Measurements from ENCODE around the gene BTLA.
A peak's percentile ranks its signal among the peaks of the same experiment; 100 is the strongest.
"Not testable (repeated sequence)": the region's sequence is repeated elsewhere in the genome, so short reads cannot be mapped to it uniquely, and the experiment has no call there.

Gene BTLA

GRCh38 chr3:112519424-112520001 is 20.2 kb upstream of the BTLA start:
- peak; percentile 29 for DNase-seq
- Histone ChIP-seq H3K4me3 (ENCODE audit: low read depth, low read length) (no peak overlapping the region), H3K27me3 (ENCODE audit: insufficient read depth, low read depth, severe bottlenecking) (no peaks in the 10 kb centered on the region), H3K36me3 (no peaks in the 10 kb centered on the region), H3K9me3 (ENCODE audit: severe bottlenecking) (no peaks in the 10 kb centered on the region), H3K27ac (no peak overlapping the region)
- TF ChIP-seq, protein P1, sequence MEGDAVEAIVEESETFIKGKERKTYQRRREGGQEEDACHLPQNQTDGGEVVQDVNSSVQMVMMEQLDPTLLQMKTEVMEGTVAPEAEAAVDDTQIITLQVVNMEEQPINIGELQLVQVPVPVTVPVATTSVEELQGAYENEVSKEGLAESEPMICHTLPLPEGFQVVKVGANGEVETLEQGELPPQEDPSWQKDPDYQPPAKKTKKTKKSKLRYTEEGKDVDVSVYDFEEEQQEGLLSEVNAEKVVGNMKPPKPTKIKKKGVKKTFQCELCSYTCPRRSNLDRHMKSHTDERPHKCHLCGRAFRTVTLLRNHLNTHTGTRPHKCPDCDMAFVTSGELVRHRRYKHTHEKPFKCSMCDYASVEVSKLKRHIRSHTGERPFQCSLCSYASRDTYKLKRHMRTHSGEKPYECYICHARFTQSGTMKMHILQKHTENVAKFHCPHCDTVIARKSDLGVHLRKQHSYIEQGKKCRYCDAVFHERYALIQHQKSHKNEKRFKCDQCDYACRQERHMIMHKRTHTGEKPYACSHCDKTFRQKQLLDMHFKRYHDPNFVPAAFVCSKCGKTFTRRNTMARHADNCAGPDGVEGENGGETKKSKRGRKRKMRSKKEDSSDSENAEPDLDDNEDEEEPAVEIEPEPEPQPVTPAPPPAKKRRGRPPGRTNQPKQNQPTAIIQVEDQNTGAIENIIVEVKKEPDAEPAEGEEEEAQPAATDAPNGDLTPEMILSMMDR (IDR thresholded peaks at IDR 0.05; ENCODE audit: low read depth, low read length) = peak; percentile 47

GRCh38 chr3:112518970-112519369 is 19.7 kb upstream of the BTLA start:
- not testable (repeated sequence) for H3K36me3 ChIP-seq; H3K27me3 ChIP-seq (ENCODE audit: insufficient read depth, low read depth, severe bottlenecking); DNase-seq; H3K9me3 ChIP-seq (ENCODE audit: severe bottlenecking); H3K4me3 ChIP-seq (ENCODE audit: low read depth, low read length); H3K27ac ChIP-seq

GRCh38 chr3:112514527-112515128 is 15.4 kb upstream of the BTLA start:
- H3K27ac ChIP-seq = no peak overlapping the region
- H3K36me3 ChIP-seq = no peaks in the 10 kb centered on the region
- DNase-seq = no peak
- no peaks in the 10 kb centered on the region for H3K27me3 ChIP-seq (ENCODE audit: insufficient read depth, low read depth, severe bottlenecking)
- no peak overlapping the region for H3K4me3 ChIP-seq (ENCODE audit: low read depth, low read length)
- H3K9me3 ChIP-seq (ENCODE audit: severe bottlenecking) = peaks cover 2% of the 10 kb centered on the region
- TF ChIP-seq, protein P1 (IDR thresholded peaks at IDR 0.05; ENCODE audit: low read depth, low read length) = no peak

- DNase-seq = no peak
- TF ChIP-seq, protein P1 (IDR thresholded peaks at IDR 0.05; ENCODE audit: low read depth, low read length) = no peak
- Histone ChIP-seq H3K27me3 (ENCODE audit: insufficient read depth, low read depth, severe bottlenecking) (no peaks in the 10 kb centered on the region), H3K4me3 (ENCODE audit: low read depth, low read length) (no peak overlapping the region), H3K9me3 (ENCODE audit: severe bottlenecking) (peaks cover 2% of the 10 kb centered on the region), H3K27ac (no peak overlapping the region), H3K36me3 (no peaks in the 10 kb centered on the region)
These were observed 13.0 kb upstream of the BTLA start for GRCh38 chr3:112512320-112512719.

GRCh38 chr3:112508860-112509259 is 9.6 kb upstream of the BTLA start:
- Histone ChIP-seq H3K9me3 (ENCODE audit: severe bottlenecking) (peaks cover 2% of the 10 kb centered on the region), H3K36me3 (no peaks in the 10 kb centered on the region), H3K27ac (no peak overlapping the region), H3K4me3 (ENCODE audit: low read depth, low read length) (no peak overlapping the region), H3K27me3 (ENCODE audit: insufficient read depth, low read depth, severe bottlenecking) (no peaks in the 10 kb centered on the region)
- TF ChIP-seq, protein P1 (IDR thresholded peaks at IDR 0.05; ENCODE audit: low read depth, low read length) = no peak
- no peak for DNase-seq

- Histone ChIP-seq H3K9me3 (ENCODE audit: severe bottlenecking) (peaks cover 2% of the 10 kb centered on the region), H3K4me3 (ENCODE audit: low read depth, low read length) (no peak overlapping the region), H3K27ac (no peak overlapping the region), H3K36me3 (no peaks in the 10 kb centered on the region), H3K27me3 (ENCODE audit: insufficient read depth, low read depth, severe bottlenecking) (no peaks in the 10 kb centered on the region)
- TF ChIP-seq, protein P1 (IDR thresholded peaks at IDR 0.05; ENCODE audit: low read depth, low read length) = no peak
- DNase-seq = no peak
These were observed 9.0 kb upstream of the BTLA start for GRCh38 chr3:112508261-112508660.
